ENCODE results near the gene CCDC17. TPM values are rescaled to one million over a fixed set of nuclear protein-coding genes. Genes with fewer than 3 reads are reported as not detected.

Gene CCDC17
- total and polyA plus RNA-seq, 2 of the 8 experiments (the other 6 are each of a cell fraction or from before 2014, with no cell fraction given): 0.95 to 2.0 TPM

DNA sequence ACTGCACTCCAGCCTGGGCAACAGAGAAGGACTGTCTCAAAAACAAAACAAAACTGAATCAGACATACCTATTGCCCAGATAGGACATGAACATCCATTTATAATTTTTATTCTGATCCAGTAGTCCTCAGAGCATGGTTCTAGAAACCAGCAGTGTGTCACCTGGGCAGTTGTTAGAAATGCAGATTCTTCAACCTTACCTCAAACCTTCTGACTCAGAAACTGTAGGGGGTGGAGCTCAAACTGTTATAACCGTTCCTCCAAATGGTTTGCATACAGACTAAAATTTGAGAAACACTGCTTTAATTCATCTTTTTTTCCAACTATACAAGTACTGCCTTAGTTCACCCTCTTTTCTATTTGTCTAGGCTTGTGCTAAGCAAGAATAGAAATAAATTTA, 34.0 kb downstream of the CCDC17 start (continued):
- TF ChIP-seq TAF7 (optimal IDR thresholded peaks at IDR 0.05; ENCODE audit: borderline replicate concordance, low read depth, low read length) (no peak), KDM1A (IDR thresholded peaks at IDR 0.05; ENCODE audit: borderline replicate concordance, low read length) (no peak), CHD7 (IDR thresholded peaks at IDR 0.05; ENCODE audit: insufficient replicate concordance, low read length) (no peak), SP4 (IDR thresholded peaks at IDR 0.05; ENCODE audit: low read length) (no peak), SP2 (IDR thresholded peaks at IDR 0.05; ENCODE audit: low read length) (no peak)
